Measurements from ENCODE around the gene AP3S2.
"Not testable (repeated sequence)": the region's sequence is repeated elsewhere in the genome, so short reads cannot be mapped to it uniquely, and the experiment has no call there.

The AP3S2 gene

GRCh38 chr15:89797678-89798201 lies 96.1 kb downstream of the AP3S2 start:
- DNase-seq, result no peak

- no peak for DNase-seq
Measured at GRCh38 chr15:89795996-89796395, 97.8 kb downstream of the AP3S2 start.

- DNase-seq, result no peak
Measured at GRCh38 chr15:89794627-89795241, 99.1 kb downstream of the AP3S2 start.

- no peak for DNase-seq
Measured at GRCh38 chr15:89792106-89792805, 101.5 kb downstream of the AP3S2 start.

- no peak for DNase-seq
Measured at GRCh38 chr15:89790661-89791060, 103.1 kb downstream of the AP3S2 start.

- no peak for DNase-seq
Measured at GRCh38 chr15:89790206-89790605, 103.6 kb downstream of the AP3S2 start.

GRCh38 chr15:89788585-89788984 lies 105.2 kb downstream of the AP3S2 start:
- DNase-seq, result not testable (repeated sequence)

GRCh38 chr15:89787944-89788343 lies 105.8 kb downstream of the AP3S2 start:
- no peak for DNase-seq

GRCh38 chr15:89785774-89786140 lies 108.0 kb downstream of the AP3S2 start:
- no peak for DNase-seq

- no peak for DNase-seq
Measured at GRCh38 chr15:89785064-89785773, 108.6 kb downstream of the AP3S2 start.

- DNase-seq, result no peak
Measured at GRCh38 chr15:89784686-89784960, 109.2 kb downstream of the AP3S2 start.

- no peak for DNase-seq
Measured at GRCh38 chr15:89783861-89784685, 109.7 kb downstream of the AP3S2 start.

- no peak for DNase-seq
Measured at GRCh38 chr15:89783111-89783860, 110.5 kb downstream of the AP3S2 start.

- not testable (repeated sequence) for DNase-seq
Measured at GRCh38 chr15:89782619-89782950, 111.2 kb downstream of the AP3S2 start.

- DNase-seq, result no peak
Measured at GRCh38 chr15:89781891-89782618, 111.7 kb downstream of the AP3S2 start.

GRCh38 chr15:89781055-89781454 lies 112.7 kb downstream of the AP3S2 start:
- no peak for DNase-seq

GRCh38 chr15:89780601-89781000 lies 113.2 kb downstream of the AP3S2 start:
- no peak for DNase-seq
